ENCODE results near the gene SCUBE2.

Gene SCUBE2

GRCh38 chr11:9137293-9138132 lies 46.1 kb upstream of the SCUBE2 start:
- H3K4me3 ChIP-seq (ENCODE audit: control insufficient read depth, low read depth, low read length) = no peak overlapping the region
- TF ChIP-seq, protein P1, sequence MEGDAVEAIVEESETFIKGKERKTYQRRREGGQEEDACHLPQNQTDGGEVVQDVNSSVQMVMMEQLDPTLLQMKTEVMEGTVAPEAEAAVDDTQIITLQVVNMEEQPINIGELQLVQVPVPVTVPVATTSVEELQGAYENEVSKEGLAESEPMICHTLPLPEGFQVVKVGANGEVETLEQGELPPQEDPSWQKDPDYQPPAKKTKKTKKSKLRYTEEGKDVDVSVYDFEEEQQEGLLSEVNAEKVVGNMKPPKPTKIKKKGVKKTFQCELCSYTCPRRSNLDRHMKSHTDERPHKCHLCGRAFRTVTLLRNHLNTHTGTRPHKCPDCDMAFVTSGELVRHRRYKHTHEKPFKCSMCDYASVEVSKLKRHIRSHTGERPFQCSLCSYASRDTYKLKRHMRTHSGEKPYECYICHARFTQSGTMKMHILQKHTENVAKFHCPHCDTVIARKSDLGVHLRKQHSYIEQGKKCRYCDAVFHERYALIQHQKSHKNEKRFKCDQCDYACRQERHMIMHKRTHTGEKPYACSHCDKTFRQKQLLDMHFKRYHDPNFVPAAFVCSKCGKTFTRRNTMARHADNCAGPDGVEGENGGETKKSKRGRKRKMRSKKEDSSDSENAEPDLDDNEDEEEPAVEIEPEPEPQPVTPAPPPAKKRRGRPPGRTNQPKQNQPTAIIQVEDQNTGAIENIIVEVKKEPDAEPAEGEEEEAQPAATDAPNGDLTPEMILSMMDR (IDR thresholded peaks at IDR 0.05; ENCODE audit: control insufficient read depth, insufficient read depth, low read depth, low read length, missing control alignments) = peak; percentile 98
- no peak for DNase-seq (ENCODE audit: low read depth)

- TF ChIP-seq, protein P1 (IDR thresholded peaks at IDR 0.05; ENCODE audit: control insufficient read depth, insufficient read depth, low read depth, low read length, missing control alignments) = no peak
- DNase-seq (ENCODE audit: low read depth) = no peak
- no peak overlapping the region for H3K4me3 ChIP-seq (ENCODE audit: control insufficient read depth, low read depth, low read length)
Observed at GRCh38 chr11:9136741-9137140, 45.3 kb upstream of the SCUBE2 start.

DNA sequence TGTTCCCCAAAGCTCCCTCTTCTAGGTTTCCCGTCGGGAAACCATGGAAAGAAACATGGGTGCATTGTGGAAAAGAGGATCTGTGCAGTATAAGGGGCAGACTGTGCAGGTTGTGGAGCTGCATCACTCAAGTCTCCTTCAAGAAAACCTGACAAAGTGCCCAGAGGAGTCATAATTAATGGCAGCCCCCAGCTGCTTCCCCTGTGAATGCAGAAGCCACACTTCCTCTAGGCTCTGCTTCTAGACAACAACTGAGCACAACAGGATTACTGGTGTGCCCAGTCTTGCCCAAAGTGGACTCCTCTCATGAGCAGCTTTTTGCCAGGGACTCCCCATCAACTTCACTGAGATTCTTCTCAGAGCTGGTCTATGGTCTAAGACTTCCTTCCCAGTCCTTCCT lies 42.6 kb upstream of the SCUBE2 start:
- TF ChIP-seq, protein P1 (IDR thresholded peaks at IDR 0.05; ENCODE audit: control insufficient read depth, insufficient read depth, low read depth, low read length, missing control alignments) = no peak
- no peak for DNase-seq (ENCODE audit: low read depth)
- H3K4me3 ChIP-seq (ENCODE audit: control insufficient read depth, low read depth, low read length) = no peak overlapping the region

DNA sequence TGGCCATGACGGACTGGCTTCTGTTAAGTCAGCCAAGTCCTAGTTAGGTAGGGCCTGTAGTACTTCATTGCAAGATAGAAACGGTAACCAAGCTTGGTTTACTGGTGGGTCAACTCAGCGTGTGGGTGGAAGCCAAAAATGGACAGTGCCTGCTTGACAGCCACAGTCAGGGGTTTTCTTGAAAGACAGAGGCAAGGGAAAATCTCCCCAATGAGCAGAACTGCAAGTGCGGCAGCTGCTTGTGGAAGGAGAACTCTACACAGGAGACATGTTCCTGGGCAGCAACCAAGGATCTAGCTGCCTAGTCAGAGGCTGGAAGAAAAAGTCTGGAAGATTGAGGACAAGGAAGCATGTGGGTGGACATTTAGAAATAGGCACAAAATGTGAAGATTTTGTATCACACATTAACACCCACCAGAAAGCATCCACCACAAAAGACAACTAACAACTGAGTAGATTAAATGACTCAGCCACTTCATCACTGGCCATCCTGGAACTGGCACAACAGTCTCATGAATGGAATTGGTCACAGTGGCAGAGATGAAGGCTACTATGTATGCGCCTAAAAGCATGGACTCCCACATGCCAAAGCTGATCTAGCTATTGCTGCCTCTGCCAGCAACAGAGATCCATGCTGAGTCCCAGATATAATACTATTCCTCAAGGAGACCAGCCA lies 40.9 kb upstream of the SCUBE2 start:
- TF ChIP-seq, protein P1 (IDR thresholded peaks at IDR 0.05; ENCODE audit: control insufficient read depth, insufficient read depth, low read depth, low read length, missing control alignments) = no peak
- no peak overlapping the region for H3K4me3 ChIP-seq (ENCODE audit: control insufficient read depth, low read depth, low read length)
- DNase-seq (ENCODE audit: low read depth) = no peak

DNA sequence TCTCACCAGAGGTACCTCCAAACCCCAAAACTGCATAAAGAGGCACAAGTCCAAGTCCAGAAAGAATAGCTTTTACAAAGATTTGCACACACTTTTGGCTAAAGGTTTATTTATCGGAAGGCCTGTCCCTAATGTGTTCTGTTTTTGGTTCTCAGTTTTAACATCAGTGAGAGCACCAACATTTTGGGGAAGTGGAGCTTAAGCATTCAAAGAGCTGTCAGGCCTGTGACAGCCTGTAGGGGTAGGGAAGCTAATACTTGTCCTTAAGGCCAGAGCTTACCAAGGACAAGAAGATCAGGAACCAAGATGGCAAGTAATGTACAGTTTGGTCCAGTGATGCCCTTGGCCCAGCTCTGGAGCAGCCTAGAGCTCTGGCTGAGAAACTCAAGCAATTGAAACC lies 38.9 kb upstream of the SCUBE2 start:
- TF ChIP-seq, protein P1 (IDR thresholded peaks at IDR 0.05; ENCODE audit: control insufficient read depth, insufficient read depth, low read depth, low read length, missing control alignments) = no peak
- H3K4me3 ChIP-seq (ENCODE audit: control insufficient read depth, low read depth, low read length) = no peak overlapping the region
- DNase-seq (ENCODE audit: low read depth) = no peak

DNA sequence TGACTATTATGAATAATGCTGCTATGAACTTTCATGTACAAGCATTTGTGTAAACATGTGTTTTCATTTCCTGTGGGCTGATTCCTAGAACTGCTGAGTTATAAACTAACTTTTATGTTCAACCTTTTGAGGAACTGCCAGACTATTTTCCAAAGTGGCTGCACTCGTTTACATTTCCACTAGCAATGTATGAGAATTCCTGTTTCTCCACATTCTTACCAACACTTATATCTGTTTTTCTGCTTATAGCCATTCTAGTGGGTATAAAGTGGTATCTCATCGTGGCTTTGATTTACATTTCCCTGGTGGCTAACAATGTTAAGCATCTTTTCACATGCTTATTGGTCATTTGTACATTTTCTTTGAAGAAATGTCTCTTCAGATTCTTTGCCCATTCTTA lies 35.2 kb upstream of the SCUBE2 start:
- no peak for DNase-seq (ENCODE audit: low read depth)
- H3K4me3 ChIP-seq (ENCODE audit: control insufficient read depth, low read depth, low read length) = no peak overlapping the region
- TF ChIP-seq, protein P1 (IDR thresholded peaks at IDR 0.05; ENCODE audit: control insufficient read depth, insufficient read depth, low read depth, low read length, missing control alignments) = no peak
